Measurements from ENCODE around the gene RFFL. TPM values are rescaled to one million over a fixed set of nuclear protein-coding genes. Genes with fewer than 3 reads are reported as not detected.

The RFFL gene
- total and polyA plus RNA-seq, 2 of the 4 experiments (the other 2 are of a cell fraction) = 11.6 to 19.2 TPM

- no peaks in the 10 kb centered on the region for H3K36me3 ChIP-seq (ENCODE audit: control insufficient read depth, insufficient read depth, low read length)
- CTCF ChIA-PET = interaction anchor here (0.7 kb wide), 2 partner anchors 9 to 24 kb away, joined by 5 read pairs; no protein-coding TSS in a partner anchor
- no CpG with 5 or more reads among the region's 8 CpGs for WGBS, 2 experiments (ENCODE audit: extremely low coverage in 2 of 2, insufficient read length in 1 of 2)
Measured at GRCh38 chr17:35044181-35044580, 19.3 kb downstream of the RFFL start.

More at GRCh38 chr17:35044181-35044580, 19.3 kb downstream of the RFFL start:
- no peak overlapping the region for H3K23ac ChIP-seq (ENCODE audit: low read depth, low read length)
- no peak overlapping the region for H2BK20ac ChIP-seq (ENCODE audit: low read depth, low read length)
- H4K5ac ChIP-seq (ENCODE audit: low read depth, low read length) = no peak overlapping the region
- no peak overlapping the region for H2BK15ac ChIP-seq (ENCODE audit: low read depth, low read length)
- H3K79me1 ChIP-seq (ENCODE audit: low read depth in 1 of 2, low read length in 2 of 2) = peaks cover 17 to 46% of the 10 kb centered on the region in 2 experiments
- H2AK9ac ChIP-seq (replicated peaks; ENCODE audit: low read depth, low read length, poor library complexity) = no peak overlapping the region
- no peaks in the 10 kb centered on the region for H3K4me1 ChIP-seq (ENCODE audit: control insufficient read depth, insufficient read depth, low read length)
- 0 out of 2 replicates have a peak, but pooled peaks cover 9% of the 10 kb centered on the region for H4K20me1 ChIP-seq (ENCODE audit: insufficient read depth, low read length)
- H3K4me3 ChIP-seq (ENCODE audit: insufficient read depth, low read depth, low read length) = no peak overlapping the region
- dilution Hi-C loops (cut with HindIII; ENCODE audit: low sequenced_read_pairs, unreplicated experiment) (no loop called here), in situ Hi-C loops (cut with MboI; ENCODE audit: low sequenced_read_pairs) (no loop called here), intact Hi-C loops (cut with micrococcal nuclease) (loop anchor here (5.0 kb wide), 2 partner anchors 33 to 367 kb away; no protein-coding TSS in a partner anchor)
- H3K4me2 ChIP-seq (ENCODE audit: low read depth, low read length) = no peak overlapping the region
- H3K9me3 ChIP-seq (ENCODE audit: control insufficient read depth, insufficient read depth, low read length) = no peaks in the 10 kb centered on the region
- H4K91ac ChIP-seq (ENCODE audit: insufficient read depth, low read depth, low read length) = no peak overlapping the region
- H2BK120ac ChIP-seq (ENCODE audit: low read depth, low read length) = no peak overlapping the region
- H3K18ac ChIP-seq (ENCODE audit: low read depth, low read length) = no peak overlapping the region
- ATAC-seq (ENCODE audit: low read depth) (no peak), DNase-seq (no peak)
- H3K27me3 ChIP-seq (ENCODE audit: control insufficient read depth, insufficient read depth, low read length) = no peaks in the 10 kb centered on the region
- no peak overlapping the region for H3K56ac ChIP-seq (ENCODE audit: extremely low read depth, insufficient read depth, low read length)
- no peak overlapping the region for H3K9ac ChIP-seq (ENCODE audit: low read depth, low read length)
- no peak overlapping the region for H4K8ac ChIP-seq (ENCODE audit: low read depth in 2 of 2, low read length in 2 of 2)
- no peak overlapping the region for H2BK5ac ChIP-seq (ENCODE audit: low read depth, low read length, poor library complexity, severe bottlenecking)
- H2AK5ac ChIP-seq (ENCODE audit: low read depth, low read length) = no peak overlapping the region
- H3K27ac ChIP-seq (ENCODE audit: insufficient read depth, low read length) = no peak overlapping the region
- H3K4ac ChIP-seq (ENCODE audit: low read depth, low read length) = no peak overlapping the region
- POLR2A ChIA-PET (ENCODE audit: unreplicated experiment) = no interaction called here
- no peaks in the 10 kb centered on the region; the same call in 1 of the 2 replicates for H3K9me1 ChIP-seq (ENCODE audit: insufficient read depth, low read length)
- no peak overlapping the region for H2AFZ ChIP-seq (replicated peaks; ENCODE audit: low read length, poor library complexity)
- TF ChIP-seq MXI1 (IDR thresholded peaks at IDR 0.05; ENCODE audit: borderline replicate concordance, low read depth, low read length) (no peak), SMC3 (IDR thresholded peaks at IDR 0.05; ENCODE audit: low read depth, low read length) (no peak), NFE2L2 (IDR thresholded peaks at IDR 0.05; ENCODE audit: low read depth, low read length) (no peak), MAZ (IDR thresholded peaks at IDR 0.05; ENCODE audit: borderline replicate concordance, low read depth, low read length) (no peak), RAD21 (IDR thresholded peaks at IDR 0.05; ENCODE audit: low read length) (no peak), ELK1 (IDR thresholded peaks at IDR 0.05; ENCODE audit: borderline replicate concordance, low read depth, low read length) (no peak), CHD1 (IDR thresholded peaks at IDR 0.05; ENCODE audit: low read depth, low read length) (no peak), CEBPB (IDR thresholded peaks at IDR 0.05; ENCODE audit: low read depth, low read length) (no peak), RCOR1 (IDR thresholded peaks at IDR 0.05; ENCODE audit: insufficient replicate concordance, low read length) (no peak), FOS (IDR thresholded peaks at IDR 0.05; ENCODE audit: low read depth, low read length) (no peak), CTCF (conservative IDR thresholded peaks at IDR 0.05; ENCODE audit: low read depth, low read length) (no peak), MAFK (IDR thresholded peaks at IDR 0.05; ENCODE audit: low read depth, low read length) (no peak), USF2 (IDR thresholded peaks at IDR 0.05; ENCODE audit: low read depth, low read length) (no peak), RFX5 (IDR thresholded peaks at IDR 0.05; ENCODE audit: low read depth, low read length) (no peak)
- BruUV-seq (replicated peaks) = no TSS peak
- H3K14ac ChIP-seq (replicated peaks; ENCODE audit: low read depth, low read length) = no peak overlapping the region
